GM19035 (cell line): Measurements from ENCODE around the gene RPE65.
A peak's percentile ranks its signal among the peaks of the same experiment; 100 is the strongest.
"Not testable (repeated sequence)": the region's sequence is repeated elsewhere in the genome, so short reads cannot be mapped to it uniquely, and the experiment has no call there.

Source experiments
- ATAC-seq: cut with Tn5 transposase; IDR thresholded peaks from one replicate; pipeline ENCODE4 v1.9.1; 2021; ENCODE audit not compliant: unreplicated experiment

The RPE65 gene

GRCh38 chr1:68449901-68450300 is at the start of gene RPE65:
TSS of gene RPE65 (minus strand) at chr1:68449954. CDS start at chr1:68449905, 49 bp downstream.
- no peak for ATAC-seq

- peak; percentile 14 for ATAC-seq
Observed at GRCh38 chr1:68497358-68497698, 47.6 kb upstream of the RPE65 start.

- ATAC-seq, result peak; percentile 97
Observed at GRCh38 chr1:68496680-68497357, 47.1 kb upstream of the RPE65 start, which contains the start of gene DEPDC1. TSS of gene DEPDC1 (minus strand) at chr1:68497082. CDS start at chr1:68496999, 83 bp downstream.

GRCh38 chr1:68495968-68496679 is 46.4 kb upstream of the RPE65 start:
- peak; percentile 18 for ATAC-seq

- ATAC-seq, result no peak
Observed at GRCh38 chr1:68495532-68495931, 45.8 kb upstream of the RPE65 start.

- ATAC-seq, result no peak
Observed at GRCh38 chr1:68493193-68493592, 43.4 kb upstream of the RPE65 start.

- ATAC-seq, result not testable (repeated sequence)
Observed at GRCh38 chr1:68492255-68492654, 42.5 kb upstream of the RPE65 start.

GRCh38 chr1:68490046-68490651 is 40.4 kb upstream of the RPE65 start:
- no peak for ATAC-seq

- no peak for ATAC-seq
Observed at GRCh38 chr1:68485431-68486022, 35.8 kb upstream of the RPE65 start.

- no peak for ATAC-seq
Observed at GRCh38 chr1:68484618-68485017, 34.9 kb upstream of the RPE65 start.

GRCh38 chr1:68481041-68481440 is 31.3 kb upstream of the RPE65 start:
- no peak for ATAC-seq

- ATAC-seq, result no peak
Observed at GRCh38 chr1:68479501-68479900, 29.7 kb upstream of the RPE65 start.

GRCh38 chr1:68478662-68479061 is 28.9 kb upstream of the RPE65 start:
- ATAC-seq, result no peak

GRCh38 chr1:68476626-68477025 is 26.9 kb upstream of the RPE65 start:
- not testable (repeated sequence) for ATAC-seq

- ATAC-seq, result no peak
Observed at GRCh38 chr1:68473060-68473459, 23.3 kb upstream of the RPE65 start.

- ATAC-seq, result no peak
Observed at GRCh38 chr1:68470388-68470970, 20.7 kb upstream of the RPE65 start.

- ATAC-seq, result no peak
Observed at GRCh38 chr1:68464891-68465290, 15.1 kb upstream of the RPE65 start.

- no peak for ATAC-seq
Observed at GRCh38 chr1:68460935-68461334, 11.2 kb upstream of the RPE65 start.

GRCh38 chr1:68459796-68460195 is 10.0 kb upstream of the RPE65 start:
- no peak for ATAC-seq

GRCh38 chr1:68459091-68459490 is 9.3 kb upstream of the RPE65 start:
- ATAC-seq, result no peak

- no peak for ATAC-seq
Observed at GRCh38 chr1:68456202-68456601, 6.4 kb upstream of the RPE65 start.
